Measurements from ENCODE around the gene GSG1L.

GRCh38 chr16:27929818-27930217 lies 133.7 kb downstream of the GSG1L start:
- TF ChIP-seq EZH2 (IDR thresholded peaks at IDR 0.05; ENCODE audit: low read depth) (no peak), CTCF (conservative IDR thresholded peaks at IDR 0.05) (no peak)

Measured in PC-9 (cell line).